HCT116 (cell line): Measurements from ENCODE around the gene PAOX. TPM values are rescaled to one million over a fixed set of nuclear protein-coding genes. Genes with fewer than 3 reads are reported as not detected.

Experiments
- ATAC-seq: fragments of 200-7000 bp; cut with Tn5 transposase; 2 replicates; pipeline ENCODE4 v1.9.1; 2020; ENCODE audit warnings: mild to moderate bottlenecking, moderate library complexity
- BruUV-seq: library from RNA; stranded (reverse); fragments of 400-500 nt; replicated peaks from 2 replicates; lab custom pipeline; 2021; lab: Mats Ljungman, UMichigan
- CTCF ChIA-PET: fragments of 300-600 bp; sonication (Branson Sonifier 250); formaldehyde crosslinking; loops from one replicate; lab custom pipeline; 2021; ENCODE audit warnings: antibody characterized with exemption; lab: Charles Lee
- POLR2A ChIA-PET: fragments of 300-600, 350-600 bp; sonication (Branson Sonifier 250); formaldehyde crosslinking; loops from one replicate; lab custom pipeline; 2021; ENCODE audit warnings: antibody characterized with exemption; lab: Charles Lee
- RAD21 ChIA-PET, 2 experiments: fragments of 300-600 bp; sonication (Branson Sonifier 250); formaldehyde crosslinking; loops; one replicate each; lab custom pipeline; 2023; ENCODE audit warnings: low total read pairs in 2 of 2; ENCODE audit not compliant: uncharacterized antibody in 2 of 2, unreplicated experiment in 2 of 2, low non-redundant PET in 1 of 2; lab: Charles Lee
- DNase-seq: peaks from one replicate; pipeline ENCODE4 v3.0.0-alpha.2; 2010; ENCODE audit warnings: low read depth, low spot score
- H2AFZ ChIP-seq: fragments of 200-600 bp; shearing (Covaris generic), sonication (generic); 2 replicates; pipeline ENCODE4 v1.6.1; 2017; ENCODE audit warnings: low read depth, mixed run types, mixed read lengths, antibody characterized with exemption, low read length; ENCODE audit not compliant: poor library complexity, severe bottlenecking
- H3K27ac ChIP-seq: 2 replicates; pipeline ENCODE4 v1.5.1; 2012; ENCODE audit warnings: low read depth, low read length
- H3K27me3 ChIP-seq: fragments of 200-600 bp; sonication (generic); 2 replicates; pipeline ENCODE4 v1.6.1; 2016; ENCODE audit warnings: mixed run types, low read length, mixed read lengths; ENCODE audit not compliant: insufficient read depth
- H3K36me3 ChIP-seq, 2 experiments: fragments of 200-500 bp in 1 of 2; fragments of 200-600 bp in 1 of 2; sonication (Bioruptor generic) in 1 of 2; sonication (generic) in 1 of 2; 2 replicates each; pipeline versions ENCODE4 v1.5.1 to v1.6.1; 2014 to 2016; ENCODE audit warnings: low read length in 2 of 2, inconsistent platforms in 1 of 2, mixed read lengths in 1 of 2, mixed run types in 1 of 2; ENCODE audit not compliant: insufficient read depth in 2 of 2, control insufficient read depth in 1 of 2
- H3K4me1 ChIP-seq, 2 experiments: fragments of 200-600 bp in 1 of 2; sonication (generic) in 1 of 2; 2 replicates each; pipeline versions ENCODE4 v1.5.1 to v1.6.1; 2012 to 2017; ENCODE audit warnings: low read length in 2 of 2, inconsistent platforms in 1 of 2, mild to moderate bottlenecking in 1 of 2, mixed read lengths in 1 of 2, mixed run types in 1 of 2, moderate library complexity in 1 of 2; ENCODE audit not compliant: insufficient read depth in 2 of 2, control insufficient read depth in 1 of 2
- H3K4me2 ChIP-seq: fragments of 200-600 bp; sonication (generic); 2 replicates; pipeline ENCODE4 v1.6.1; 2017; ENCODE audit warnings: mixed run types, low read length, mixed read lengths
- H3K4me3 ChIP-seq, 2 experiments: fragments of 200-600 bp in 1 of 2; sonication (generic) in 1 of 2; replicated peaks in 1 of 2; 2 replicates each; pipeline ENCODE4 v1.5.1; 2011 to 2016; ENCODE audit warnings: low read length in 2 of 2, control low read depth in 1 of 2, low read depth in 1 of 2, mild to moderate bottlenecking in 1 of 2, mixed read lengths in 1 of 2, mixed run types in 1 of 2
- H3K79me2 ChIP-seq: fragments of 200-600 bp; sonication (generic); 2 replicates; pipeline ENCODE4 v1.6.1; 2017; ENCODE audit warnings: mild to moderate bottlenecking, mixed run types, low read length, moderate library complexity, mixed read lengths; ENCODE audit not compliant: insufficient read depth
- H3K9ac ChIP-seq: fragments of 200-600 bp; sonication (generic); 2 replicates; pipeline ENCODE4 v1.6.1; 2016; ENCODE audit warnings: low read length, mixed read lengths
- H3K9me2 ChIP-seq: fragments of 200-600 bp; sonication (generic), shearing (Covaris generic); 2 replicates; pipeline ENCODE4 v1.6.1; 2017; ENCODE audit warnings: mixed run types, mild to moderate bottlenecking, moderate library complexity; ENCODE audit not compliant: insufficient read depth
- H3K9me3 ChIP-seq, 2 experiments: fragments of 200-500 bp in 1 of 2; fragments of 200-600 bp in 1 of 2; sonication (Bioruptor generic) in 1 of 2; sonication (generic) in 1 of 2; 2 replicates each; pipeline ENCODE4 v1.6.1; 2014 to 2017; ENCODE audit warnings: low read length in 2 of 2, mixed read lengths in 2 of 2, inconsistent platforms in 1 of 2, low read depth in 1 of 2, mild to moderate bottlenecking in 1 of 2, mixed run types in 1 of 2, moderate library complexity in 1 of 2; ENCODE audit not compliant: control insufficient read depth in 1 of 2, insufficient read depth in 1 of 2
- H4K20me1 ChIP-seq: fragments of 200-600 bp; sonication (generic), shearing (Covaris generic); 2 replicates; pipeline ENCODE4 v1.6.1; 2017; ENCODE audit warnings: mixed run types, mild to moderate bottlenecking, moderate library complexity; ENCODE audit not compliant: insufficient read depth
- ATF3 ChIP-seq: IDR thresholded peaks from 2 replicates; pipeline ENCODE4 v1.6.1; 2012
- CBX3 ChIP-seq: IDR thresholded peaks from 2 replicates; pipeline ENCODE4 v1.6.1; 2012; ENCODE audit warnings: low read depth
- CEBPB ChIP-seq: IDR thresholded peaks from 2 replicates; pipeline ENCODE4 v1.6.1; 2012; ENCODE audit warnings: low read depth
- CTCF ChIP-seq, 3 experiments: fragments of 200-600 bp in 1 of 3; sonication (generic) in 1 of 3; IDR thresholded peaks in 2 of 3; conservative IDR thresholded peaks in 1 of 3; 2 replicates each; pipeline ENCODE4 v1.5.1; 2012 to 2017; ENCODE audit warnings: low read depth in 2 of 3, low read length in 2 of 3, antibody characterized with exemption in 1 of 3, borderline replicate concordance in 1 of 3, control low read depth in 1 of 3, mild to moderate bottlenecking in 1 of 3, mixed read lengths in 1 of 3, mixed run types in 1 of 3, moderate library complexity in 1 of 3; ENCODE audit not compliant: insufficient read depth in 1 of 3
- EGR1 ChIP-seq: IDR thresholded peaks from 2 replicates; pipeline ENCODE4 v1.6.1; 2012; ENCODE audit warnings: low read depth
- ELF1 ChIP-seq: IDR thresholded peaks from 2 replicates; pipeline ENCODE4 v1.6.1; 2012; ENCODE audit warnings: low read depth, borderline replicate concordance
- EZH2phosphoT487 ChIP-seq: fragments of 200-600 bp; IDR thresholded peaks from 2 replicates; pipeline ENCODE4 v1.6.1; 2018; ENCODE audit warnings: antibody characterized with exemption, borderline replicate concordance
- FOSL1 ChIP-seq: IDR thresholded peaks from 2 replicates; pipeline ENCODE4 v1.6.1; 2012; ENCODE audit warnings: low read depth
- JUND ChIP-seq: IDR thresholded peaks from 2 replicates; pipeline ENCODE4 v1.6.1; 2012
- POLR2A ChIP-seq: IDR thresholded peaks from 2 replicates; pipeline ENCODE4 v1.7.0; 2011; ENCODE audit warnings: borderline replicate concordance; ENCODE audit not compliant: insufficient read depth, insufficient read length; ENCODE audit errors: extremely low read depth
- POLR2AphosphoS5 ChIP-seq: IDR thresholded peaks from 2 replicates; pipeline ENCODE4 v1.6.1; 2011; ENCODE audit warnings: mild to moderate bottlenecking, low read depth, low read length, moderate library complexity
- SIN3A ChIP-seq: IDR thresholded peaks from 2 replicates; pipeline ENCODE4 v1.6.1; 2012; ENCODE audit warnings: low read depth
- SP1 ChIP-seq: IDR thresholded peaks from 2 replicates; pipeline ENCODE4 v1.6.1; 2012; ENCODE audit warnings: low read depth
- SRF ChIP-seq: IDR thresholded peaks from 2 replicates; pipeline ENCODE4 v1.6.1; 2012; ENCODE audit warnings: low read depth
- TCF7L2 ChIP-seq: IDR thresholded peaks from 2 replicates; pipeline ENCODE4 v1.7.0; 2011; ENCODE audit warnings: borderline replicate concordance, inconsistent platforms; ENCODE audit not compliant: insufficient read depth, insufficient read length; ENCODE audit errors: extremely low read depth
- YY1 ChIP-seq: IDR thresholded peaks from 2 replicates; pipeline ENCODE4 v1.6.1; 2011; ENCODE audit warnings: low read length, low read depth, moderate library complexity, mild to moderate bottlenecking; ENCODE audit not compliant: insufficient replicate concordance; ENCODE audit errors: extremely low read depth
- ZFX ChIP-seq: fragments of 450-650 bp; IDR thresholded peaks from 2 replicates; pipeline ENCODE4 v1.6.1; 2017
- ZNF274 ChIP-seq: fragments of 200-500 bp; sonication (Bioruptor generic); IDR thresholded peaks from 2 replicates; pipeline ENCODE4 v1.6.1; 2014; ENCODE audit warnings: mild to moderate bottlenecking, low read depth, low read length, inconsistent platforms
- intact Hi-C: fragments of 100-400 bp; cut with micrococcal nuclease; formaldehyde crosslinking; loops from 2 replicates; pipeline ENCODE4 v1.10.0; 2022
- total RNA-seq: library from RNA; stranded (reverse); gene quantifications from one replicate; pipeline ENCODE4 v1.2.1, GENCODE V29; 2021; ENCODE audit not compliant: unreplicated experiment

PAOX gene
- total RNA-seq, 1 experiment from 2014 or later = 3.5 TPM

- H3K4me2 ChIP-seq = no peak overlapping the region
- BruUV-seq = no TSS peak
- H3K4me3 ChIP-seq = no peak overlapping the region
- POLR2A ChIA-PET = no interaction called here
- no peak overlapping the region for H3K9ac ChIP-seq
- ATAC-seq = no peak
- H4K20me1 ChIP-seq = no peaks in the 10 kb centered on the region
- no peak overlapping the region for H2AFZ ChIP-seq
- H3K4me1 ChIP-seq = peaks cover 3 to 5% of the 10 kb centered on the region in 2 experiments; a peak in 2 of 4 replicates
- TF ChIP-seq POLR2AphosphoS5 (no peak), FOSL1 (no peak), POLR2A (no peak), JUND (no peak), ZNF274 (no peak), SRF (no peak), ELF1 (no peak), CEBPB (no peak), TCF7L2 (no peak), CBX3 (no peak), EZH2phosphoT487 (no peak)
- CTCF ChIA-PET = no interaction called here
- intact Hi-C loops = no loop called here
- no peaks in the 10 kb centered on the region for H3K9me3 ChIP-seq
- no peaks in the 10 kb centered on the region for H3K9me2 ChIP-seq
- H3K27me3 ChIP-seq = no peaks in the 10 kb centered on the region
- no peak for DNase-seq
- H3K36me3 ChIP-seq = no peaks in the 10 kb centered on the region; a peak in 2 of 4 replicates
- no peak overlapping the region for H3K27ac ChIP-seq
- RAD21 ChIA-PET = interaction anchor here in 1 of 2 experiments (0.7 kb wide), 1 partner anchor 12 kb away, joined by 3 read pairs; no protein-coding TSS in a partner anchor
- H3K79me2 ChIP-seq = peaks cover 6% of the 10 kb centered on the region; the same call in 1 of the 2 replicates
These were observed 17.8 kb upstream of the PAOX start for GRCh38 chr10:133361227-133361626.

GRCh38 chr10:133361773-133362441, 17.2 kb upstream of the PAOX start:
- POLR2A ChIA-PET = no interaction called here
- intact Hi-C loops = no loop called here
- TF ChIP-seq ATF3 (no peak), CTCF (IDR thresholded peaks at IDR 0.05 in 2 of 3, conservative IDR thresholded peaks at IDR 0.05 in 1 of 3; ENCODE audit: borderline replicate concordance in 1 of 3, insufficient read depth in 1 of 3, low read depth in 2 of 3, low read length in 2 of 3) (no peak), SIN3A (no peak), POLR2A (no peak), YY1 (no peak), SP1 (no peak), EGR1 (no peak), CBX3 (no peak), SRF (no peak), EZH2phosphoT487 (no peak), ZFX (no peak)

More at GRCh38 chr10:133361773-133362441, 17.2 kb upstream of the PAOX start:
- H3K4me3 ChIP-seq = no peak overlapping the region
- no peak overlapping the region for H3K4me2 ChIP-seq
- H2AFZ ChIP-seq = no peak overlapping the region
- no peaks in the 10 kb centered on the region; a peak in 2 of 4 replicates for H3K36me3 ChIP-seq
- H3K4me1 ChIP-seq = no peaks in the 10 kb centered on the region
- ChIA-PET RAD21 (no interaction called here), CTCF (no interaction called here)
- no peaks in the 10 kb centered on the region for H3K9me2 ChIP-seq
- BruUV-seq = no TSS peak
- ATAC-seq (no peak), DNase-seq (no peak)
- H3K9me3 ChIP-seq = no peaks in the 10 kb centered on the region
- H3K79me2 ChIP-seq = no peaks in the 10 kb centered on the region
- no peak overlapping the region for H3K27ac ChIP-seq
- no peaks in the 10 kb centered on the region for H4K20me1 ChIP-seq
- H3K27me3 ChIP-seq = no peaks in the 10 kb centered on the region
- no peak overlapping the region for H3K9ac ChIP-seq
